Right lobe of liver (tissue), 6 donors: ENCODE results near the gene MAPK4. TPM values are rescaled to one million over a fixed set of nuclear protein-coding genes. Genes with fewer than 3 reads are reported as not detected.

ENCODE experiments used
- ATAC-seq, 4 donors: fragments of 200-7000 bp; cut with Tn5 transposase; one replicate each; pipeline ENCODE4 v1.9.1; 2020; ENCODE audit warnings: mild to moderate bottlenecking in 4 of 4, moderate library complexity in 4 of 4
- DNase-seq, 3 donors: peaks; one replicate each; pipeline ENCODE4 v3.0.0-alpha.2; 2020
- H3K27ac ChIP-seq, 3 donors: fragments of 200-600 bp; one replicate each; pipeline ENCODE4 v1.8.0; 2022
- H3K27me3 ChIP-seq, 2 donors: fragments of 200-600 bp; one replicate each; pipeline ENCODE4 v1.8.0; 2022
- H3K36me3 ChIP-seq, 4 donors: fragments of 200-600 bp; sonication (generic) in 1 of 4; one replicate each; pipeline versions ENCODE4 v1.5.1 to v1.8.0; 2017 to 2022; ENCODE audit warnings: control low read depth in 1 of 4
- H3K4me1 ChIP-seq, 4 donors: fragments of 200-600 bp; sonication (generic) in 1 of 4; one replicate each; pipeline versions ENCODE4 v1.5.1 to v1.8.0; 2017 to 2022; ENCODE audit warnings: control low read depth in 1 of 4
- H3K4me3 ChIP-seq, 3 donors: fragments of 200-600 bp; one replicate each; pipeline ENCODE4 v1.8.0; 2022
- H3K9me3 ChIP-seq, 4 donors: fragments of 200-600 bp; sonication (generic) in 1 of 4; one replicate each; pipeline versions ENCODE4 v1.5.1 to v1.8.0; 2017 to 2022; ENCODE audit warnings: control low read depth in 1 of 4
- POLR2A ChIP-seq: fragments of 450-650 bp; IDR thresholded peaks from one replicate; pipeline ENCODE4 v1.6.1; 2017; ENCODE audit warnings: antibody characterized with exemption, mild to moderate bottlenecking
- WGBS: methylation state at CpG from one replicate; pipeline ENCODE4 v1.1.6; 2018; ENCODE audit warnings: low coverage, low lambda C conversion rate; ENCODE audit not compliant: insufficient coverage; ENCODE audit errors: missing lambda C conversion rate; 5-methylcytosine and 5-hydroxymethylcytosine counted together
- intact Hi-C, 2 donors: fragments of 100-400 bp; cut with DNase I; formaldehyde crosslinking; loops; one replicate each; pipeline versions ENCODE4 v1.11.2 to v1.14.1; 2022
- total RNA-seq, 6 experiments: library from RNA; depleted of rRNA in 2 of 6; stranded (reverse); fragments of >200 nt in 2 of 6; fragmentation: NEBNext Ultra II Directional in 3 of 6; extraction: Animal tissue kit (Norgen Biotek cat#: 25700) in 3 of 6; gene quantifications; one replicate each; pipeline versions ENCODE4 v1.1.0 to v1.2.4, GENCODE V29; 2016 to 2023
- TF ChIP-seq, protein P1 (sequence below), 4 donors: fragments of 200-600 bp in 3 of 4; fragments of 450-650 bp in 1 of 4; IDR thresholded peaks; one replicate each; pipeline versions ENCODE4 v1.5.1 to v1.8.0; 2016 to 2022; ENCODE audit warnings: antibody characterized with exemption in 4 of 4, mild to moderate bottlenecking in 2 of 4
- donor health status: DM: no; HTN: yes; CAD: no.
- donor health status: DM: no; HTN: no; CAD: no.
- donor health status: DM: no; HTN: no; CAD: no.
- donor health status: DM: no; HTN: yes; CAD: no.
- donor health status: DM: no; HTN: yes; CAD: no.

MAPK4 gene
- total RNA-seq, 6 experiments from 2014 or later, result 0.33 to 8.3 (median 1.5) TPM

DNA sequence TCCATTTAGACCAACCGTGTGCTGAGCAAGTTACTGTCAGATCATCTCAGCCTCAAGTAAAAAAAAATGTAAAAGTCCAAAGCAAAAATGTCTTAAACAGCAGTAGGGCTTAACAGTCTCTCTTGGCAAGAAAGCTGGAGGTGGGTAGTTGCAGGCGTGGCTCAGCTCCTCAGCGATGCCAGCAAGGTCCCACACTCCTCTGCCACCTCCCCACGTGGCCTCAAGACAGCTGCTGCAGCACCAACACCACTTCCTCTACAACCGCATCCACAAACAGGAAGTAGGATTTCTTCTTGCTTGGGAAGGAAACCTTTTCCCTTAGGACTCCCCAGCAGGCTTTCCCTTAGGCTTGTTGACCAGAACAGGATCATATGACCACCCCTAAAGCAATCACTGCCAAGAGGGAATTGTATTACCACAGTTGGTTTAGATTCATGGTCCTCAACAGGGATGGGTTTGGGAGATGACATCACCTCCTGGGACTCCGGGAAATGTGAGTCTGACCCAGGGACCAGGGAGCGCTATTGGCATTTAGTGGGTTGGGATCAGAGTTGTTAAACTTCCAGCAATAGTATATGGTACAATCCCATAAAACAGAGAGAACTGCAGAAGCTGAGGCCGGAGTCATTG is 97.1 kb downstream of the MAPK4 start:
- Histone ChIP-seq H3K27ac (no peak overlapping the region), H3K4me1 (peaks cover 0 to 15% (median 0%) of the 10 kb centered on the region in 4 donors), H3K4me3 (no peak overlapping the region), H3K27me3 (no peaks in the 10 kb centered on the region), H3K9me3 (no peaks in the 10 kb centered on the region), H3K36me3 (no peaks in the 10 kb centered on the region)
- no peak for ATAC-seq
- 76% methylated on average over 8 of the region's 8 CpGs for WGBS
- DNase-seq, result no peak
- TF ChIP-seq, protein P1, sequence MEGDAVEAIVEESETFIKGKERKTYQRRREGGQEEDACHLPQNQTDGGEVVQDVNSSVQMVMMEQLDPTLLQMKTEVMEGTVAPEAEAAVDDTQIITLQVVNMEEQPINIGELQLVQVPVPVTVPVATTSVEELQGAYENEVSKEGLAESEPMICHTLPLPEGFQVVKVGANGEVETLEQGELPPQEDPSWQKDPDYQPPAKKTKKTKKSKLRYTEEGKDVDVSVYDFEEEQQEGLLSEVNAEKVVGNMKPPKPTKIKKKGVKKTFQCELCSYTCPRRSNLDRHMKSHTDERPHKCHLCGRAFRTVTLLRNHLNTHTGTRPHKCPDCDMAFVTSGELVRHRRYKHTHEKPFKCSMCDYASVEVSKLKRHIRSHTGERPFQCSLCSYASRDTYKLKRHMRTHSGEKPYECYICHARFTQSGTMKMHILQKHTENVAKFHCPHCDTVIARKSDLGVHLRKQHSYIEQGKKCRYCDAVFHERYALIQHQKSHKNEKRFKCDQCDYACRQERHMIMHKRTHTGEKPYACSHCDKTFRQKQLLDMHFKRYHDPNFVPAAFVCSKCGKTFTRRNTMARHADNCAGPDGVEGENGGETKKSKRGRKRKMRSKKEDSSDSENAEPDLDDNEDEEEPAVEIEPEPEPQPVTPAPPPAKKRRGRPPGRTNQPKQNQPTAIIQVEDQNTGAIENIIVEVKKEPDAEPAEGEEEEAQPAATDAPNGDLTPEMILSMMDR (IDR thresholded peaks at IDR 0.05), result no peak
- no peak for TF ChIP-seq POLR2A
- intact Hi-C loops, result no loop called here

DNA sequence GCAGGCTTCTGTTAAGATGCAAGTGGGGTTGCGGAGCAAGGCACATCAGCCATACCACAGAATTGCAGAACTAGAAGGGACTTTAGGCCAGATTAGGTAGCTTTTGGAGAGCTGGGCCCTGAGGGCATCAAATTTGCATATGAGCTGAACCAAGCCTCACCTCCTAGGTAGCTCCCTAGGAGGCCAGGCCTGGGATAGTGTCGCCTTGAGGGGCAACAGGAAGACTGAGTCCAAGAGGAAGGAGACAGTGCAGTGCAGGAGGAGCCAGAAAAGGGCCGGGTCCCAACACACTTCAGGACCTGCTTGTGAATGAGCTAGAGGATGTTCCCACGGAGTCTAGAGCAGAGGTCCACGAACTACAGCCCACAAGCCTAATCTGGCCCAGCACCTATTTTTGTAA is 98.7 kb downstream of the MAPK4 start:
- DNase-seq, result no peak

DNA sequence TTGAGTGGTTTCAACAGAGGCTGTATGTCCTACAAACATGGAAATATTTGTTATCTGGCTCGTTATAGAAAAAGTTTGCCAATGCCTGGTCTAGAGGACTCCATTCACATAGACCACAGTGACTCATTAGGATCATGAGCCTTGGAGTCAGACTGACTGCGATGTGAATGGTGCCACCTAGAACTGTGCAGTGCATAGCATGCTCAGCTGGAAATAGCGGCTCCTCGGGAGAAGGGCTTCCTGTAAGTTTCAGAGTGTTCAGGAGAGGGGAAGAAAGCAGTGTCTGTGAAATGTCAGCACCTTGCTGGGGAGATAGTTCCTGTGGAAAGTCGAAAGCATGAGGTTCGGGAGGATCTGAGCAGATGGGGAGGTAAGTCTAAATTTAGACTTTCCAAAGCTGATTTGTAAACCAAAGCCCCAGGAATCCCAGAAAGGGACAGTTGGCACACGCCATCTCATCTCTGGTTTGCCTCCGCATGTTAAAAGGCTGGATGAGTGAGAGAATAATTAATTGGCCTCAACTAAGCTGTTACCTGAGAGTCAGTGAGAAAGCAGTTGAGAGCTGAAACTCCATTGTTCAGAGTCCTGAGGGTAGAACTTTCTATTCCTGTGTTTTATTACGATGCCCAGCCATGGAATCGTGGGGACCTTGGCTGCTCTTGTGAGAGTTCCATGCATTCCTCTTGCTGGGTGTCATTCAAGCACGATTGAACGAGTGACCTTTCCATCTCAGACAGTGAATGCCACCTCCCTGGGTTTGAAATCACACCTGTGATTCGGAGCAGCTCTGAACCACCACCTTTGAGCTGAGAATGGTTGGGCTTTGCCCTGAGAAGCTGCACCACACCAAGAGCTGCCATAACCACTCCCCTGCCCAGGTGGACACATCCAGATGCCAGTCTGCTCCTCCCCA is 99.5 kb downstream of the MAPK4 start:
- Histone ChIP-seq H3K36me3 (no peaks in the 10 kb centered on the region), H3K27me3 (no peaks in the 10 kb centered on the region), H3K4me1 (peaks cover 0 to 6% (median 0%) of the 10 kb centered on the region in 4 donors), H3K4me3 (no peak overlapping the region), H3K9me3 (no peaks in the 10 kb centered on the region), H3K27ac (no peak overlapping the region)
- WGBS, result 65% methylated on average over 7 of the region's 13 CpGs
- no peak for TF ChIP-seq POLR2A
- TF ChIP-seq, protein P1 (IDR thresholded peaks at IDR 0.05), result no peak
- intact Hi-C loops, result no loop called here
- ATAC-seq, result peak in 1 of 4 donors; percentile 22
- no peak for DNase-seq

More for the DNA sequence above, 98.7 kb downstream of the MAPK4 start:
- intact Hi-C loops, result no loop called here
- H3K4me1 ChIP-seq, result peaks cover 0 to 12% (median 0%) of the 10 kb centered on the region in 4 donors
- no peaks in the 10 kb centered on the region for H3K9me3 ChIP-seq
- no peak overlapping the region for H3K27ac ChIP-seq
- no peak for ATAC-seq
- 83% methylated on average over 1 of the region's 5 CpGs for WGBS
- no peaks in the 10 kb centered on the region for H3K27me3 ChIP-seq
- TF ChIP-seq, protein P1 (IDR thresholded peaks at IDR 0.05), result no peak
- TF ChIP-seq POLR2A, result no peak
- no peaks in the 10 kb centered on the region for H3K36me3 ChIP-seq
- H3K4me3 ChIP-seq, result no peak overlapping the region

DNA sequence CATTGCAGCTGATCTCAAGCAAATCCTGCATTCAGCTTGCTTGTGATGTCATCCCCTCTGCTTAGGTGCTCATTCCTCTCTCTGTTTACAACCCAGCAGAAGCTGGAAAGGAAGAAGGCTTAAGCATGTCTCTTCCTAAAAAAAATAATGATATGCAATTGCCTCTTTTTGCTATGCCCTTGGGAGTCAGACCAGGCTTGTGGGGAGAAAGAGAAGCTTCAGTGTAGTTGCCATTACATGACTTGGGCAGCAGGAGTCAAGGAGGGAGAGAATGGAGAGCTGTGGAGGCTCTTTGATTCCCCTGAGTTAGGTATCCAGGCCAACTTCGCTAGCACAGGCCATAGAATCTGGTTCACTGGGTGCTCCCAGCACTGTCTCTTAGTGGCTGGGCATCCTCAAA is 101.1 kb downstream of the MAPK4 start:
- H3K27me3 ChIP-seq, result no peaks in the 10 kb centered on the region
- DNase-seq (no peak), ATAC-seq (no peak)
- no peaks in the 10 kb centered on the region for H3K36me3 ChIP-seq
- no peaks in the 10 kb centered on the region for H3K4me1 ChIP-seq
- no peaks in the 10 kb centered on the region for H3K9me3 ChIP-seq
- TF ChIP-seq POLR2A, result no peak
- TF ChIP-seq, protein P1 (IDR thresholded peaks at IDR 0.05), result no peak
- no peak overlapping the region for H3K4me3 ChIP-seq
- no CpG with 5 or more reads among the region's 1 CpG for WGBS
- no peak overlapping the region for H3K27ac ChIP-seq
- intact Hi-C loops, result no loop called here
